Measurements from ENCODE around the gene TSPAN17. TPM values are rescaled to one million over a fixed set of nuclear protein-coding genes. Genes with fewer than 3 reads are reported as not detected.

TSPAN17 gene
- total and polyA plus RNA-seq, 2 donors (not counting 1 experiment from before 2014, with no cell fraction given), result 34.8 to 35.2 TPM

DNA sequence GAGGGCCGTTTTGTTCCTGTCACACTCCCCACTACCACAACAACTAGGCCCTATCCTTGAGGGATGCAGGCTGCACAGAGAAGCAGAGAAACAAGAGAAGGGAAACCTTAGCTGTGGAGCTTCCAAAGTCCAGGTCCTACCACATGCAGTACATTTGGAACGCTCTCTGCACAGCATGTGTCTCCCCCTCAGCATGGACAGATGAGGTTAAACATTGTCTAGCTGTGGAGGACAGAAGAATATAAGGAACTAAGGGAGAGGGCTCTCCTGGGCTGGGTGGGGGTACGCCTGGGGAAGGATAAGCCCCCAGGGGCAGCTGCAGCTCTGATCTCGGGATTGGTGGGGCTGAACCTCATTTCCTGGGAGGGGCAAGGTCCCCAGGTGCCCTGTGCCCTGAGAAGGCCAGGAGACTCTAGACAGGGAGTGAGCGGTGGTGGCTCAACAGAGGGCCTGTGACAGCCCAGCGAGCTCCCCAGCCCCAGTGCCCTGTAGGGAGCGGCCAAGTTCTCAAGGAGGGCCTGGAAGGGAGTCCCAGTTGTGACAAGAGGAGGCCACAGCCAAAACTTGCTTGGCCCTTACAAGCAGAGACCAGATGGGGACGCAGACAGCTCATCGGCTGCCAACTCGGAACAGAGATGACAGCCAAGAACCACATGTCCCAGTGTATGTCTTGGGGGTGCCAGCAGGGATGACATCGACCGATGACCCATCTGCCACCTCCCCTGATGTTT, 30.1 kb downstream of the TSPAN17 start:
- Histone ChIP-seq H3K9me3 (ENCODE audit: control insufficient read depth, insufficient read depth, low read depth, low read length) (no peaks in the 10 kb centered on the region), H3K4me3 (replicated peaks in 1 of 4; ENCODE audit: control extremely low read depth in 1 of 4, insufficient read depth in 1 of 4, low read depth in 3 of 4, low read length in 4 of 4) (no peak overlapping the region), H3K79me2 (ENCODE audit: control insufficient read depth, insufficient read depth, low read length) (no peaks in the 10 kb centered on the region), H4K20me1 (ENCODE audit: control insufficient read depth, extremely low read depth, insufficient read depth, low read length) (no peaks in the 10 kb centered on the region), H3K36me3 (ENCODE audit: control insufficient read depth, insufficient read depth, low read length) (no peaks in the 10 kb centered on the region), H3K4me2 (ENCODE audit: extremely low read depth, insufficient read depth, low read length) (no peak overlapping the region), H3K4me1 (ENCODE audit: control insufficient read depth, extremely low read depth, insufficient read depth, low read length) (peaks cover 5% of the 10 kb centered on the region), H3K27me3 (ENCODE audit: control insufficient read depth, insufficient read depth, low read length) (peaks cover 28% of the 10 kb centered on the region), H3K9ac (ENCODE audit: insufficient read depth, low read length) (no peak overlapping the region), H3K27ac (ENCODE audit: insufficient read depth, low read length) (no peak overlapping the region), H2AFZ (ENCODE audit: low read length) (no peak overlapping the region)
- no peak for TF ChIP-seq EZH2 (IDR thresholded peaks at IDR 0.05; ENCODE audit: low read length, missing control alignments)
- TF ChIP-seq, protein P1, sequence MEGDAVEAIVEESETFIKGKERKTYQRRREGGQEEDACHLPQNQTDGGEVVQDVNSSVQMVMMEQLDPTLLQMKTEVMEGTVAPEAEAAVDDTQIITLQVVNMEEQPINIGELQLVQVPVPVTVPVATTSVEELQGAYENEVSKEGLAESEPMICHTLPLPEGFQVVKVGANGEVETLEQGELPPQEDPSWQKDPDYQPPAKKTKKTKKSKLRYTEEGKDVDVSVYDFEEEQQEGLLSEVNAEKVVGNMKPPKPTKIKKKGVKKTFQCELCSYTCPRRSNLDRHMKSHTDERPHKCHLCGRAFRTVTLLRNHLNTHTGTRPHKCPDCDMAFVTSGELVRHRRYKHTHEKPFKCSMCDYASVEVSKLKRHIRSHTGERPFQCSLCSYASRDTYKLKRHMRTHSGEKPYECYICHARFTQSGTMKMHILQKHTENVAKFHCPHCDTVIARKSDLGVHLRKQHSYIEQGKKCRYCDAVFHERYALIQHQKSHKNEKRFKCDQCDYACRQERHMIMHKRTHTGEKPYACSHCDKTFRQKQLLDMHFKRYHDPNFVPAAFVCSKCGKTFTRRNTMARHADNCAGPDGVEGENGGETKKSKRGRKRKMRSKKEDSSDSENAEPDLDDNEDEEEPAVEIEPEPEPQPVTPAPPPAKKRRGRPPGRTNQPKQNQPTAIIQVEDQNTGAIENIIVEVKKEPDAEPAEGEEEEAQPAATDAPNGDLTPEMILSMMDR (conservative IDR thresholded peaks at IDR 0.05 in 1 of 2, IDR thresholded peaks at IDR 0.05 in 1 of 2; ENCODE audit: low read depth in 1 of 2, low read length in 2 of 2), result no peak
- DNase-seq (ENCODE audit: low read depth in 2 of 2), result no peak

DNA sequence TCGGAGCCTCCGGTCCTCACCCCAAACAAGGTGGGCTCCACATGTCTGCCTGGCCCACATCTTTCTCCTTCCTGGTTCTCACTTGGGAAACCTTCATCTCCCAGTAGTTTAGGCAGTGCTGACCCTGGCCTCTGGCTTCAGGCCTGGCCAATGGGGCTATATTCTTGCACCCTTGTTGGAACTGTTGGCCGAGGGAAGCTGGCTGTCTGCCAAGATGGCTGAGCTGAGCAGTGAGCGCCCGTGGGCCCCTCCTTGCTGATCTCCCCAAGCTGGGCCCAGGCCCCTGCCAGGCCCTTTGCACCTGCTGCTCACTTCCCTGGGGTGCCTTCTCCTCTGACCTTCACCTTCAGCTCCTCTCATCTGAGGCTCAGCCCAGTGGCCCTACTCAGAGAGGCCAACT, 31.3 kb downstream of the TSPAN17 start:
- Histone ChIP-seq H4K20me1 (ENCODE audit: control insufficient read depth, extremely low read depth, insufficient read depth, low read length) (no peaks in the 10 kb centered on the region), H3K9me3 (ENCODE audit: control insufficient read depth, insufficient read depth, low read depth, low read length) (no peaks in the 10 kb centered on the region), H2AFZ (ENCODE audit: low read length) (no peak overlapping the region), H3K4me1 (ENCODE audit: control insufficient read depth, extremely low read depth, insufficient read depth, low read length) (peaks cover 5% of the 10 kb centered on the region), H3K9ac (ENCODE audit: insufficient read depth, low read length) (no peak overlapping the region), H3K4me3 (replicated peaks in 1 of 4; ENCODE audit: control extremely low read depth in 1 of 4, insufficient read depth in 1 of 4, low read depth in 3 of 4, low read length in 4 of 4) (no peak overlapping the region), H3K36me3 (ENCODE audit: control insufficient read depth, insufficient read depth, low read length) (no peaks in the 10 kb centered on the region), H3K79me2 (ENCODE audit: control insufficient read depth, insufficient read depth, low read length) (no peaks in the 10 kb centered on the region), H3K27me3 (ENCODE audit: control insufficient read depth, insufficient read depth, low read length) (peaks cover 34% of the 10 kb centered on the region), H3K27ac (ENCODE audit: insufficient read depth, low read length) (no peak overlapping the region), H3K4me2 (ENCODE audit: extremely low read depth, insufficient read depth, low read length) (no peak overlapping the region)
- TF ChIP-seq, protein P1 (conservative IDR thresholded peaks at IDR 0.05 in 1 of 2, IDR thresholded peaks at IDR 0.05 in 1 of 2; ENCODE audit: low read depth in 1 of 2, low read length in 2 of 2), result no peak
- TF ChIP-seq EZH2 (IDR thresholded peaks at IDR 0.05; ENCODE audit: low read length, missing control alignments), result no peak
- no peak for DNase-seq (ENCODE audit: low read depth in 2 of 2)

DNA sequence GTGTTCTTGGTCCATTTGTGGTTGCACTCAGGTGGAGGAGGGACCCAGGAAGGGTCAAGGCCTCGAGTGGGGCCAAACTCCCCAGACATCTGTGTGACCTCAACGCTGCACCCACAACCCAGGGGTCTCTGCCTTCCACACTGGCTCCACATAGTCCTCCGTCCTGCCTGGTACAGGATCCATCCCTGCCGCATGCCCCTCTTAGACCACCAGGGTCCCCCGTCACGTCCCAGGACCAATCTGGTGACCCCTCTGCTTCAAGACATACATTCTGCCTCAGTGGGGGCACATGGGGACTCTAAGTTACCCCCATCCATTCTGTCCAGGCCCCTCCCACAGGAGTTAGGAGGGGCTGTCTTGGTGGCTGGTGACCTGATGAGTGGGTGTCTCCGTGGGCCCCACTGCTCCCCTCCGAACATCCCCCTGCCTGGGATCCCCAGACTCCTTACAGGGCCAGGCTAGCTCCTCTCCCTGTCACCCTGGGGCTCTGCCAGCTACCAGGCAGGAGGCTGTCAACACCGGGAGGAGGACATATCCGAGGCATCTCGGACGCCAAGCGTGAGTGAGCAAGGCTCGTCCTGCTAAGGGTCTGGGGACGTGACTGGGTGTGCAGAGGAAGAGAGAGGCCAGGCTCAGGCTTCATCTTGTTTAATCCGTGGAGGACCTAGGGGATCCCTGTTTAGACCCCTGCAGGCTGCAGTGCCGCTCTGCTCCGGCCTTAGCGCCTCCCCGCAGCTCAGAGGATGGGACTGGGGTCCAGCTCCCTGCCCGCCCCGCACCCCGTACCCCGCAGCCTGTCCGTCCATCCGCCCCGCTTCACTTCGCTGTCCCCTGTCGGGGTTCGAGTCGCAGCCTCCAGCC, 32.3 kb downstream of the TSPAN17 start:
- H3K27me3 ChIP-seq (ENCODE audit: control insufficient read depth, insufficient read depth, low read length), result peaks cover 34% of the 10 kb centered on the region
- H3K9me3 ChIP-seq (ENCODE audit: control insufficient read depth, insufficient read depth, low read depth, low read length), result no peaks in the 10 kb centered on the region
- H3K4me3 ChIP-seq (replicated peaks in 1 of 4; ENCODE audit: control extremely low read depth in 1 of 4, insufficient read depth in 1 of 4, low read depth in 3 of 4, low read length in 4 of 4), result no peak overlapping the region
- no peak overlapping the region for H2AFZ ChIP-seq (ENCODE audit: low read length)
- no peak overlapping the region for H3K27ac ChIP-seq (ENCODE audit: insufficient read depth, low read length)
- H3K36me3 ChIP-seq (ENCODE audit: control insufficient read depth, insufficient read depth, low read length), result no peaks in the 10 kb centered on the region
- peaks cover 5% of the 10 kb centered on the region for H3K4me1 ChIP-seq (ENCODE audit: control insufficient read depth, extremely low read depth, insufficient read depth, low read length)
- H4K20me1 ChIP-seq (ENCODE audit: control insufficient read depth, extremely low read depth, insufficient read depth, low read length), result no peaks in the 10 kb centered on the region
- H3K79me2 ChIP-seq (ENCODE audit: control insufficient read depth, insufficient read depth, low read length), result no peaks in the 10 kb centered on the region
- H3K4me2 ChIP-seq (ENCODE audit: extremely low read depth, insufficient read depth, low read length), result no peak overlapping the region
- no peak overlapping the region for H3K9ac ChIP-seq (ENCODE audit: insufficient read depth, low read length)
- TF ChIP-seq EZH2 (IDR thresholded peaks at IDR 0.05; ENCODE audit: low read length, missing control alignments), result no peak
- TF ChIP-seq, protein P1 (conservative IDR thresholded peaks at IDR 0.05 in 1 of 2, IDR thresholded peaks at IDR 0.05 in 1 of 2; ENCODE audit: low read depth in 1 of 2, low read length in 2 of 2), result no peak
- no peak for DNase-seq (ENCODE audit: low read depth in 2 of 2)

All from fibroblast of lung (primary cell).